Peyer's patch (tissue), 4 donors: Measurements from ENCODE around the gene CPSF7.

Source experiments
- POLR2A ChIP-seq, 2 donors: fragments of 450-650 bp; IDR thresholded peaks; one replicate each; pipeline ENCODE4 v1.5.1; 2017; ENCODE audit warnings: antibody characterized with exemption in 2 of 2, mild to moderate bottlenecking in 2 of 2, moderate library complexity in 2 of 2
- TF ChIP-seq, protein P1 (sequence below), 6 experiments: fragments of 450-650 bp in 4 of 6; fragments of 200-600 bp in 2 of 6; sonication (generic) in 1 of 6; IDR thresholded peaks; one replicate each; pipeline ENCODE4 v1.5.1; 2017 to 2019; ENCODE audit warnings: antibody characterized with exemption in 6 of 6, mild to moderate bottlenecking in 3 of 6, moderate library complexity in 1 of 6

DNA sequence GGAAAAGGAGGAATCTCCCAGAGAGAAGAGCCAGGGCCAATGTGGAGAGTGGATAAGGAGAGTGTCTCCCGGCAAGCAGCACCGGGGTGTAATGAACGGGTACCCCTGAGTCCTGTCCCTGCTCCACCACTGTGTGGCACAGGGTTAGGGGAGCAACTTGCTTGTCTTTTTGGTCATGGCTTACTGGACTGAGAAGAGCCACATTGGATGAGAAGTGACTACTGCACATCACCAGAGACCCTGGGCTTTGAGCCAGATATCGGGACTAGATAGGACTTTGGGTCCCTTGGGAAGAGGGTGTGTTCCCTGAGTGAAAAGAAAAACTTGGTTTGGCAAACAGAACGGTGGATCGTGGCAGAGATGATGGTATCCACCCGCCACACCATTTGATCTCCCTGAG is 24.7 kb upstream of the CPSF7 start:
- TF ChIP-seq, protein P1, sequence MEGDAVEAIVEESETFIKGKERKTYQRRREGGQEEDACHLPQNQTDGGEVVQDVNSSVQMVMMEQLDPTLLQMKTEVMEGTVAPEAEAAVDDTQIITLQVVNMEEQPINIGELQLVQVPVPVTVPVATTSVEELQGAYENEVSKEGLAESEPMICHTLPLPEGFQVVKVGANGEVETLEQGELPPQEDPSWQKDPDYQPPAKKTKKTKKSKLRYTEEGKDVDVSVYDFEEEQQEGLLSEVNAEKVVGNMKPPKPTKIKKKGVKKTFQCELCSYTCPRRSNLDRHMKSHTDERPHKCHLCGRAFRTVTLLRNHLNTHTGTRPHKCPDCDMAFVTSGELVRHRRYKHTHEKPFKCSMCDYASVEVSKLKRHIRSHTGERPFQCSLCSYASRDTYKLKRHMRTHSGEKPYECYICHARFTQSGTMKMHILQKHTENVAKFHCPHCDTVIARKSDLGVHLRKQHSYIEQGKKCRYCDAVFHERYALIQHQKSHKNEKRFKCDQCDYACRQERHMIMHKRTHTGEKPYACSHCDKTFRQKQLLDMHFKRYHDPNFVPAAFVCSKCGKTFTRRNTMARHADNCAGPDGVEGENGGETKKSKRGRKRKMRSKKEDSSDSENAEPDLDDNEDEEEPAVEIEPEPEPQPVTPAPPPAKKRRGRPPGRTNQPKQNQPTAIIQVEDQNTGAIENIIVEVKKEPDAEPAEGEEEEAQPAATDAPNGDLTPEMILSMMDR (IDR thresholded peaks at IDR 0.05), result no peak
- no peak for TF ChIP-seq POLR2A (IDR thresholded peaks at IDR 0.05)
